Subcutaneous adipose tissue (tissue), 4 donors: ENCODE data around the gene CLEC6A. TPM values are rescaled to one million over a fixed set of nuclear protein-coding genes. Genes with fewer than 3 reads are reported as not detected.

ENCODE experiments used
- CTCF ChIP-seq: fragments of 450-650 bp; IDR thresholded peaks from one replicate; pipeline ENCODE4 v1.5.1; 2016; ENCODE audit warnings: low read depth, mild to moderate bottlenecking, control low read depth, antibody characterized with exemption, moderate library complexity
- total RNA-seq, 4 donors: library from RNA; depleted of rRNA; stranded (reverse); fragments of >200 nt; gene quantifications; one replicate each; pipeline ENCODE4 v1.1.0, GENCODE V29; 2016

Gene CLEC6A
- total RNA-seq, 4 donors from 2014 or later: not detected

GRCh38 chr12:8453796-8454195, 2.0 kb upstream of the CLEC6A start:
- TF ChIP-seq CTCF: no peak

GRCh38 chr12:8455271-8455670, 491 bp upstream of the CLEC6A start:
- no peak for TF ChIP-seq CTCF

- no peak for TF ChIP-seq CTCF
Measured at GRCh38 chr12:8461426-8461825, 5.7 kb downstream of the CLEC6A start.

GRCh38 chr12:8465301-8465996, 9.7 kb downstream of the CLEC6A start:
- no peak for TF ChIP-seq CTCF

GRCh38 chr12:8466241-8466640, 10.5 kb downstream of the CLEC6A start:
- TF ChIP-seq CTCF: no peak

GRCh38 chr12:8471090-8471489, 15.3 kb downstream of the CLEC6A start:
- no peak for TF ChIP-seq CTCF

- no peak for TF ChIP-seq CTCF
Measured at GRCh38 chr12:8475508-8476203, 19.9 kb downstream of the CLEC6A start.
